ENCODE measurements around the gene FXYD1.

FXYD1 gene

DNA sequence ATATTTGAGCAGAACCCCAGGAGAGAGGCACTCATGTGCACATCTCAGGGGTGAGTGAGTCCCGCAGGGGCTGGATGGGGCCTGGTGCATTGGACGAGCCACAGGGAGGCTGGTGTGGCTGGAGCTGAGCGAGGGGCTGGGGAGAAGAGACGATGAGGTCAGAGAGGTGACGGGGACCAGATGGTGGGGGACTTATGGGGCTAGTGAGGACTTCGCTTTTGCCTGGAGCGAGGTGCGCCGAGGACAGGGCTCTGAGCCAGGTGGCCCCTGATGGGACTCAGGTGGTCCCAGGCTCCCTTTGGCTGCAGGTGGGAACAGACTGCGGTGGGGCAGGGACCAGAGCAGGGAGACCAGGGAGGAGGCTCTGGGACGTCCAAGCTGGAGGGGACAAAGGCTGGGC, 29.9 kb upstream of the FXYD1 start:
- no peak for DNase-seq

- no peak for DNase-seq
Measured at GRCh38 chr19:35109395-35110112, 29.1 kb upstream of the FXYD1 start.

DNA sequence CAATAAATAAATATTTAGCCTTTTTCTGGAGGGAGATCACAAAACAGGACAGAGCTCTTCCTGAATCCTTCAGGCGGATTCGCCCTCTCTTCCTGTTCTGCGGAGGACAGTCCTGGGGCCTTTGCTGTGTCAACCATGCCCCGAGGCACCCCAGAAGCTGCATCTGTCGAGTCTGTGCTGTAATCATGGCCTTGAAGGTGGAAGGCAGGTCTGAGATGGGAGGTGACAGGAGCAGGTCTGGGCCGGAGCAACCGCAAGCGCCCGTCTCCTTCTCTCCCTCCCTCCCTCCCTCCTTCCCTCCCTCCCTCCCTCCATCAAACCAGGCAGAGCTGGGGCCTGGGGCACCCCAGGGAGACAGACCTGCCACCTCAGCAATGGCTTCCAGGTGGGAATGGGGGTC, 27.6 kb upstream of the FXYD1 start:
- no peak for DNase-seq

GRCh38 chr19:35112995-35113688, 25.5 kb upstream of the FXYD1 start:
- no peak for DNase-seq

- DNase-seq = peak; percentile 61
Measured at GRCh38 chr19:35114353-35115176, 24.1 kb upstream of the FXYD1 start.

DNA sequence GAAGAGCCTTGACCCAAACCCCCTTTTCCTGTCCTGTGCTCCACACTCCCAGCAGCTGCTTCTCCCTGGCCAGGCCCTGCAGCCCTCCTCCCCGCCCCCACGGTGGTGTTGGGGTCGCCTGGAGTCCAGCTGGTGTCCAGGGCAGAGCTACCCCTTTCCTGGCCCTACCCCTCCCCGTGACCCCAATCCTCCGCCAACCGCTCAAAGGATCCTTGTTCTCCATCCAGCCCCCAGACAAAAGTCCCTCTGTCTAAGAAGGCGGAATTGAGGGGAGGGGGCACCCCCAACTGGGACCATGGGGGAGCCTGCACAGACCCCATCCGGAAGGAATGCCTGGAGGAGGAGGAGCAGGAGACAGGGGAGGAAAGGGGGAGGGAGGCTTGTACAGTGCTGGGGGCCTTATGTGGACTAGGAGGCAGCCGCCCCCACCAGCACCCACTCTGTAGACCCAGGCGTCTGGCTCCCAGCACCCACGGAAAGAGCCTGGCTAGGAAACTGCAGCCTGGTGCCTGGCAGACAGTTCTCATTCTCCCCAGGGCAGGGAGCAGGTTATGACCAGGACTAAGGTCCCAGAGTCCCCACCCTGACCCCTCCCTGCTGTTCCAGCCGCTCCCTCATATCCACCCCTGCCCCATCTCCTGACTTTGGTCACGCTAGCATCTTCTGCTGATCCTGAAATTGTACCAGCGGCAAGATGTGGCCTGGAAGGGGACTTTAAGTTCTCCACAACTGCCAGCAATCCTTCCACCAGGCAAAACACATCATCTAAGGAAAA, 23.3 kb upstream of the FXYD1 start, which contains the start of gene FXYD3:
TSS of gene FXYD3 (plus strand) at position 647 of the 775 bp plus-strand sequence. CDS start 3,554 bp downstream, outside the sequence.
- DNase-seq = no peak

- no peak for DNase-seq
Measured at GRCh38 chr19:35116072-35116801, 22.4 kb upstream of the FXYD1 start.

DNA sequence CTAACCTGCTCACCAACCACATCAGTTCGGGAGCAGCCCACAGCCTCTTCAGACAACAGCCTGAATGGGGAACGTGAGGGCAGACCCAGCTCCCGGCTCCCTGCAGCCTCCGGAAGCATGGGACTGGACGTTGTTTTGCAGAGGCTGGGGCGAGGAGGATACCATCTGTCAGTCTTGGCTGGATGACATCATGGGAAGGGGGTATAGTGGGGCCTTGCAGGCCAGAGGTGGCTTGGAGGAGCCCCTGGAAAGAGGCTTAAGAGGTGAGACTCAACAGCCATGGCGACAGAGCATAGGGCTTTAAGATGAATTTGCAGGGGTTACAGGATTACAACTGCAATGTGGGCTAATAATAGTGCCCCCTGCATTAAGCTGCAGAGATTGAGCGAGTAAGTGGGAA, 21.5 kb upstream of the FXYD1 start:
- DNase-seq = no peak

- no peak for DNase-seq
Measured at GRCh38 chr19:35117799-35118198, 20.8 kb upstream of the FXYD1 start.

- no peak for DNase-seq
Measured at GRCh38 chr19:35118268-35119020, 20.2 kb upstream of the FXYD1 start.

DNA sequence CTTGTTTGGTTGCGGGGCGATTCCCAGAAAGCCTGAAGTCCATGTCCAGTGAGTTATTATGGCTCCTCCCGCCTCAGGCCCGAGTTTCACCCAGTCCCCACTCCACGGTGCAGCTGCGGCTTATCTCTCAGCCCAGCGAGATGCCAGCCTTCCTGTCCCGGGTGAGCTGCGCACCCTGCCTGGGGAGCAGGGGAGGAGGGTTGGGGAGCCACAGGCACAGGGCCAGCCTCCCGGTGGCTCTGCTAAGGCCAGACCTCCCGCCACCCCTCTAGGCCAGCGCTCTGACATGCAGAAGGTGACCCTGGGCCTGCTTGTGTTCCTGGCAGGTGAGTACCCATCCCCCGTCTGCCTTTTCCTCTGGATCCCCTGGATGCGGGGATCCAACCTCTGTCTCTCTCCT, 19.5 kb upstream of the FXYD1 start:
- no peak for DNase-seq

GRCh38 chr19:35119578-35120155, 19.0 kb upstream of the FXYD1 start:
- DNase-seq = no peak

DNA sequence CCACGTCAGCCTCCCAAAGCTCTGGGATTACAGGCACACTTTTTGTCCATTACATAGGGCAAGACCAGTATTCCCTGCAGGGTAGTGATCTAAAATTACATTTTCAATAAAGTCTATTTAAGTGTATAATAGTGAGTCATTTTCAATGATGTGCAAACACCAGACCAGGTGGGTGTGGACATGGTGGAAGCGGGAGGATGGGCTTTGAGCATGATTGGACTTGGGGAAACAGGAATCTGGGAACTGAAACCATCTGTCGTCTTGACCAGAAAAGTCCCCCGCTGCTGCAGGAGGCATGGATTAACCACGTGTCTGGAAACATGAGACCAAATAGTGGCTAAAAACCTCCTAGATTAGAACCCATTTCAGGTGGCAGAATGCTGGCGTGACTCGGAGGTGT, 18.1 kb upstream of the FXYD1 start:
- no peak for DNase-seq

DNA sequence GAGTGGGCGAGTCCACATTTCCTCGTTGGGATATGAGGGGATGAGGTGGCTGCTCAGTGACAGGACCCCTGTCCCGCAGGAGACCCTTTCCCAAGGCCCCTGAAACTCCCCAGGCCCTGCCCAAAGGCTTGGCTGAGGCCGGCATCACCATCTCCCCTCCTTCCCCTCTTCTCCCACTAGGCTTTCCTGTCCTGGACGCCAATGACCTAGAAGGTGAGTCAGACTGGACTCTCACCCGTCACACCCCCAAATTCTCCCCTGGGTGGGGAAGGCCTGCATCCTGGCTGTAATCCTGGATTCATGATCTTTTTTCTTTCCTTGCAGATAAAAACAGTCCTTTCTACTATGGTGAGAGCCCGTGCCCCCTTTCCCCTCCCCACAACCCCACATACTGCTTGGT, 17.7 kb upstream of the FXYD1 start:
- DNase-seq = no peak

DNA sequence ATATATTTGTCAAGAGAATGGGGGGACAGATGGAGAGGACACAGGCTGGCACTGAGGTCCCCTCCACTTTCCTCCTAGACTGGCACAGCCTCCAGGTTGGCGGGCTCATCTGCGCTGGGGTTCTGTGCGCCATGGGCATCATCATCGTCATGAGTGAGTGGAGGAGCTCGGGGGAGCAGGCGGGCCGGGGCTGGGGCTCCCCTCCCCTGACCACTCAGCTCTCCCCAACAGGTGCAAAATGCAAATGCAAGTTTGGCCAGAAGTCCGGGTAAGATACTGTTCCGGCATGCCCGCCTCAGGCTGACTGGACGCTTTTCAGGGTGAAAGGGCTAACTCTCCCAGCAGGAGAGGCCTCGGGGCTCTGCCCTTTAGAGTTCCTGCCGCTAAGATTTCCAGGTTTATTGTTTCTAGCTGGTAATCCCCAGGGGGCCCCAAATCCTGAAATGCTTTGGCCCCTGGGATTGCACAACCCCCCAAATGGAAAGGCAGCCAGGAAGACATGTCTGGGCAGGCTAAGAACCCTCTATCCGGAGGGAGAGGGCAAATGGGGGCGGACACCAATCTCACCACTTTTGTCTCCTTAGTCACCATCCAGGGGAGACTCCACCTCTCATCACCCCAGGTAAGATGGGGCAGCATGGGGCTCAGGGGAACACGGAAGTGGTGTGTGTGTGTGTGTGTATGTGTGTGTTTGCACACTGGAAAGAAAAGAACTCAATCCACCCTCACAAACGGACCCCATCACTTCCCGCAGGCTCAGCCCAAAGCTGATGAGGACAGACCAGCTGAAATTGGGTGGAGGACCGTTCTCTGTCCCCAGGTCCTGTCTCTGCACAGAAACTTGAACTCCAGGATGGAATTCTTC, 15.7 kb upstream of the FXYD1 start:
- no peak for DNase-seq

DNA sequence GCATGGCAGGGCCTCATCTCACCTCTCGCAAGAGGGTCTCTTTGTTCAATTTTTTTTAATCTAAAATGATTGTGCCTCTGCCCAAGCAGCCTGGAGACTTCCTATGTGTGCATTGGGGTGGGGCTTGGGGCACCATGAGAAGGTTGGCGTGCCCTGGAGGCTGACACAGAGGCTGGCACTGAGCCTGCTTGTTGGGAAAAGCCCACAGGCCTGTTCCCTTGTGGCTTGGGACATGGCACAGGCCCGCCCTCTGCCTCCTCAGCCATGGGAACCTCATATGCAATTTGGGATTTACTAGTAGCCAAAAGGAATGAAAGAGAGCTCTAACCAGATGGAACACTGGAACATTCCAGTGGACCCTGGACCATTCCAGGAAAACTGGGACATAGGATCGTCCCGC, 15.1 kb upstream of the FXYD1 start:
- no peak for DNase-seq

DNA sequence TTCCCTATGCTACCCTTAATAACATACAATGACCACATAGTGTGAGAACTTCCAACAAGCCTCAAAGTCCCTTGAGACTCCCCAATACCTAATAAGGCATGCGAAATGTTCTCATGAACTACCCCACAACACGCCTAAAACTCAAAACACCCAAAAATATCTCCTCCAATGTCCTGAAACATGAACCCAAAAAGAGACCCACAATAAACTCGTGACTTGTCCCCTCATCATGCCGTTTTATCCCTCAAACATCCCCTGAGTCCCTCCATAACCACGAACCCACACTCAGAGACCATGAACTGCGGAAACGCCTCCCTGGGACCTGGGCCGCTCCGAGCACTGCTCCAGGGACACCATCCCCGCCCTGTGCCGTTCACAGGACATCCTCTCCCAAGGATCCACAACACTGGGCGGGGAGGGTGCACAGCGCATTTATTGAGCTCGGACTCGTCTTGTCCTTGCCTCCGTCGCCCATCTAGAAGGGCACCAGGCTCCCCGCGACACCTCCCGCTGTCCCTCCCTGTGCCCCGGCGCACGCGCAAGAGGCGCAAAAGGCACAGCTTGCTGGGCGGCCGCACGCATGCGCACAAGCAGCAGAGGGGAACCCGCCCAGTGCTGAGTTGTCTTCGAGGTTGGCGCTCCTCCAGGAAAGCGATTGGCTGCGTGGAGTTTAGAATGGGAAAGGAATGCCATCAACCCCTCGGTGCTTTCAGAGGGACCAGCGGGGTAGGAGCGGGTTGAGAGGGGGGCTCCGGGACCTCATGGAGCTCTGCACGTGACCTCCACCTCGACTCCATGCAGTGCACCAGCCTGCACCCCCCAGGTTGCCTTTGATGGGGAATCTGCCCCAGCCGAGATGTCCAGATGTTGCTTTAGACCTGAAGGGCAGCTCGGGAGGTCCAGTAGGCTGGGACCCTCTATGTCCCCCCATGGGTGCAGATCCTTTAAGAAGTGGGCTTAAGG, 14.2 kb upstream of the FXYD1 start:
- DNase-seq = peak; percentile 92

GRCh38 chr19:35125270-35125717, 13.3 kb upstream of the FXYD1 start:
- DNase-seq = no peak

All from activated CD4-positive, alpha-beta T cell treated with anti-CD3 and anti-CD28 coated beads, Interleukin-10, Interleukin-2, amounts not matched to agents 100 ng/mL and 50 ng/mL, durations not matched to agents 16 hours and 8 hours (primary cell).